Endodermal cell (in vitro differentiated cells): ENCODE results near the gene ADGRD1. TPM values are rescaled to one million over a fixed set of nuclear protein-coding genes. Genes with fewer than 3 reads are reported as not detected.

Source experiments
- DNase-seq: peaks from one replicate; pipeline ENCODE4 v3.0.0-alpha.2; 2017
- H3K27ac ChIP-seq: 2 replicates; pipeline ENCODE4 v1.5.1; 2013; ENCODE audit warnings: mild to moderate bottlenecking, low read depth, low read length, moderate library complexity
- H3K27me3 ChIP-seq: 2 replicates; pipeline ENCODE4 v1.6.1; 2013; ENCODE audit warnings: mild to moderate bottlenecking, low read length, moderate library complexity; ENCODE audit not compliant: insufficient read depth, control insufficient read depth, poor library complexity, severe bottlenecking
- H3K36me3 ChIP-seq: 2 replicates; pipeline ENCODE4 v1.7.0; 2013; ENCODE audit warnings: mild to moderate bottlenecking, low read length, moderate library complexity; ENCODE audit not compliant: control insufficient read depth, insufficient read depth
- H3K4me1 ChIP-seq: one replicate; pipeline ENCODE4 v1.7.0; 2013; ENCODE audit warnings: low read length; ENCODE audit not compliant: control insufficient read depth, insufficient read depth
- H3K4me3 ChIP-seq: 2 replicates; pipeline ENCODE4 v1.5.1; 2013; ENCODE audit warnings: mild to moderate bottlenecking, low read length, moderate library complexity
- H3K9ac ChIP-seq: 2 replicates; pipeline ENCODE4 v1.6.1; 2013; ENCODE audit warnings: mild to moderate bottlenecking, low read length, moderate library complexity; ENCODE audit not compliant: poor library complexity, severe bottlenecking; ENCODE audit errors: extremely low read depth
- H3K9me3 ChIP-seq: 2 replicates; pipeline ENCODE4 v1.6.1; 2013; ENCODE audit warnings: mild to moderate bottlenecking, low read length, moderate library complexity; ENCODE audit not compliant: control insufficient read depth
- H3K27ac Mint-ChIP-seq: 2 replicates; pipeline ENCODE4 v1.8.0; 2020; ENCODE audit warnings: mixed read lengths
- H3K27me3 Mint-ChIP-seq: 2 replicates; pipeline ENCODE4 v1.8.0; 2021; ENCODE audit warnings: mild to moderate bottlenecking, mixed read lengths; ENCODE audit not compliant: insufficient read depth
- H3K36me3 Mint-ChIP-seq: 2 replicates; pipeline ENCODE4 v1.8.0; 2020; ENCODE audit warnings: low read depth, mixed read lengths
- H3K4me1 Mint-ChIP-seq: 2 replicates; pipeline ENCODE4 v1.8.0; 2020; ENCODE audit warnings: mixed read lengths
- H3K4me3 Mint-ChIP-seq: 2 replicates; pipeline ENCODE4 v1.8.0; 2020; ENCODE audit warnings: mild to moderate bottlenecking, moderate library complexity, mixed read lengths
- H3K9me3 Mint-ChIP-seq: 2 replicates; pipeline ENCODE4 v1.8.0; 2020; ENCODE audit warnings: mild to moderate bottlenecking, mixed read lengths
- CTCF ChIP-seq: fragments of 200-600 bp; sonication (generic); conservative IDR thresholded peaks from 2 replicates; pipeline ENCODE4 v1.5.0; 2021; ENCODE audit warnings: antibody characterized with exemption, mild to moderate bottlenecking
- WGBS, 2 experiments: methylation state at CpG; one replicate each; pipeline versions ENCODE4 v1.1.5 to v1.1.7; 2013; ENCODE audit warnings: missing lambda C conversion rate in 2 of 2, mixed read lengths in 1 of 2; ENCODE audit not compliant: insufficient coverage in 1 of 2, insufficient read length in 1 of 2; 5-methylcytosine and 5-hydroxymethylcytosine counted together
- total RNA-seq, 2 donors: library from RNA; stranded (reverse); fragmentation: NEBNext Ultra II Directional in 1 of 2; extraction: Animal tissue kit (Norgen Biotek cat#: 25700) in 1 of 2; gene quantifications; 2 replicates in 1 of 2; 3 replicates in 1 of 2; pipeline ENCODE4 v1.2.1, GENCODE V29; 2021

ADGRD1 gene
- total RNA-seq, 2 donors from 2014 or later = 1.3 to 2.9 TPM

- H3K36me3 Mint-ChIP-seq = no peaks in the 10 kb centered on the region
- H3K9me3 Mint-ChIP-seq = peaks cover 29% of the 10 kb centered on the region
- no peak for TF ChIP-seq CTCF
- H3K4me1 ChIP-seq = no peaks in the 10 kb centered on the region
- peaks cover 2% of the 10 kb centered on the region for H3K27me3 Mint-ChIP-seq
- H3K4me3 ChIP-seq = no peak overlapping the region
- no peaks in the 10 kb centered on the region for H3K36me3 ChIP-seq
- no peaks in the 10 kb centered on the region for H3K27me3 ChIP-seq
- no peaks in the 10 kb centered on the region for H3K4me1 Mint-ChIP-seq
- no peak overlapping the region for H3K9ac ChIP-seq
- no peak overlapping the region for H3K27ac Mint-ChIP-seq
- DNase-seq = no peak
- H3K9me3 ChIP-seq = no peaks in the 10 kb centered on the region
- no peak overlapping the region for H3K27ac ChIP-seq
- no peak overlapping the region for H3K4me3 Mint-ChIP-seq
These were observed 8.8 kb upstream of the ADGRD1 start for GRCh38 chr12:130944878-130945277.

- no peaks in the 10 kb centered on the region for H3K9me3 ChIP-seq
- H3K4me1 Mint-ChIP-seq = no peaks in the 10 kb centered on the region
- H3K9me3 Mint-ChIP-seq = peaks cover 20% of the 10 kb centered on the region
- no peaks in the 10 kb centered on the region for H3K36me3 ChIP-seq
- no peak overlapping the region for H3K9ac ChIP-seq
- WGBS, 2 experiments = 93 to 100% methylated on average over 3 to 7 of the region's 7 CpGs
- H3K4me1 ChIP-seq = no peaks in the 10 kb centered on the region
- no peak overlapping the region for H3K27ac ChIP-seq
- no peaks in the 10 kb centered on the region for H3K27me3 ChIP-seq
- no peak overlapping the region for H3K4me3 ChIP-seq
- H3K27me3 Mint-ChIP-seq = peaks cover 2% of the 10 kb centered on the region
- no peak overlapping the region for H3K27ac Mint-ChIP-seq
- DNase-seq = peak; percentile 26
- no peak overlapping the region for H3K4me3 Mint-ChIP-seq
- no peaks in the 10 kb centered on the region for H3K36me3 Mint-ChIP-seq
- TF ChIP-seq CTCF = no peak
These were observed 7.8 kb upstream of the ADGRD1 start for GRCh38 chr12:130945786-130946492.

GRCh38 chr12:130947028-130947613 lies 6.6 kb upstream of the ADGRD1 start:
- Histone ChIP-seq H3K36me3 (no peaks in the 10 kb centered on the region), H3K9ac (no peak overlapping the region), H3K4me3 (no peak overlapping the region), H3K4me1 (peaks cover under 1% of the 10 kb centered on the region), H3K27me3 (no peaks in the 10 kb centered on the region), H3K27ac (no peak overlapping the region), H3K9me3 (no peaks in the 10 kb centered on the region)
- 80 to 84% methylated on average over 1 to 2 of the region's 2 CpGs for WGBS, 2 experiments
- Mint-ChIP-seq H3K27me3 (peaks cover 2% of the 10 kb centered on the region), H3K36me3 (no peaks in the 10 kb centered on the region), H3K27ac (no peak overlapping the region), H3K4me1 (peaks cover 8% of the 10 kb centered on the region), H3K9me3 (peaks cover 20% of the 10 kb centered on the region), H3K4me3 (no peak overlapping the region)
- TF ChIP-seq CTCF = no peak
- DNase-seq = peak; percentile 11
